GM13977 (cell line): ENCODE results near the gene ALG6.
"Not testable (repeated sequence)": the region's sequence is repeated elsewhere in the genome, so short reads cannot be mapped to it uniquely, and the experiment has no call there.

ENCODE experiments used
- DNase-seq: peaks from one replicate; pipeline ENCODE4 v3.0.0; 2012; ENCODE audit warnings: low spot score
- in situ Hi-C: fragments of 300-500 bp; cut with MboI; formaldehyde crosslinking; loops from one replicate; pipeline ENCODE4 v1.12.0; 2022; ENCODE audit warnings: low sequenced_read_pairs, low pct_unique_long_range_greater_than_20kb, mixed read lengths, inconsistent platforms; ENCODE audit not compliant: unreplicated experiment
- TF ChIP-seq, protein P1 (sequence below): IDR thresholded peaks from 2 replicates; pipeline ENCODE4 v1.5.1; 2012; ENCODE audit warnings: mild to moderate bottlenecking, control low read depth; ENCODE audit not compliant: insufficient read depth; ENCODE audit errors: extremely low read depth, missing control alignments

ALG6 gene

DNA sequence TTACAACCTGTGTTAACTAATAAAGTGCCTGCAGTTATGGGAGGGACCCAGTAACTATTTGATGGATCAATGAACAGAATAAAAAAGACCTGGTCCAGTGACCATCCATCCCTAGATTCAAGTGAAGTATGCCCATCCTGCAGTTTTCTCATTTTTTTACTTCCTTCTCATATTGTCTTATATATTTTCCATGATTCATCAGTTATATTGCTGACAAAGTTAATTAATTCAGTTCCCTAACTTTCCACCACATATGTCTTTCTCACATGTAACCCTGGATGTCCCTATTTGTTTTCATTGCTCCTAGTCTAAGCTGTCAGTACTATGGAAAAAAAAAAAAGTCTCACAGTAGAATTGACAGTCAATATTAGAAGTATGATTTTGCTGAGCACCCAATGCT, 91.3 kb downstream of the ALG6 start:
- DNase-seq = no peak
- in situ Hi-C loops = no loop called here
- TF ChIP-seq, protein P1, sequence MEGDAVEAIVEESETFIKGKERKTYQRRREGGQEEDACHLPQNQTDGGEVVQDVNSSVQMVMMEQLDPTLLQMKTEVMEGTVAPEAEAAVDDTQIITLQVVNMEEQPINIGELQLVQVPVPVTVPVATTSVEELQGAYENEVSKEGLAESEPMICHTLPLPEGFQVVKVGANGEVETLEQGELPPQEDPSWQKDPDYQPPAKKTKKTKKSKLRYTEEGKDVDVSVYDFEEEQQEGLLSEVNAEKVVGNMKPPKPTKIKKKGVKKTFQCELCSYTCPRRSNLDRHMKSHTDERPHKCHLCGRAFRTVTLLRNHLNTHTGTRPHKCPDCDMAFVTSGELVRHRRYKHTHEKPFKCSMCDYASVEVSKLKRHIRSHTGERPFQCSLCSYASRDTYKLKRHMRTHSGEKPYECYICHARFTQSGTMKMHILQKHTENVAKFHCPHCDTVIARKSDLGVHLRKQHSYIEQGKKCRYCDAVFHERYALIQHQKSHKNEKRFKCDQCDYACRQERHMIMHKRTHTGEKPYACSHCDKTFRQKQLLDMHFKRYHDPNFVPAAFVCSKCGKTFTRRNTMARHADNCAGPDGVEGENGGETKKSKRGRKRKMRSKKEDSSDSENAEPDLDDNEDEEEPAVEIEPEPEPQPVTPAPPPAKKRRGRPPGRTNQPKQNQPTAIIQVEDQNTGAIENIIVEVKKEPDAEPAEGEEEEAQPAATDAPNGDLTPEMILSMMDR = no peak

DNA sequence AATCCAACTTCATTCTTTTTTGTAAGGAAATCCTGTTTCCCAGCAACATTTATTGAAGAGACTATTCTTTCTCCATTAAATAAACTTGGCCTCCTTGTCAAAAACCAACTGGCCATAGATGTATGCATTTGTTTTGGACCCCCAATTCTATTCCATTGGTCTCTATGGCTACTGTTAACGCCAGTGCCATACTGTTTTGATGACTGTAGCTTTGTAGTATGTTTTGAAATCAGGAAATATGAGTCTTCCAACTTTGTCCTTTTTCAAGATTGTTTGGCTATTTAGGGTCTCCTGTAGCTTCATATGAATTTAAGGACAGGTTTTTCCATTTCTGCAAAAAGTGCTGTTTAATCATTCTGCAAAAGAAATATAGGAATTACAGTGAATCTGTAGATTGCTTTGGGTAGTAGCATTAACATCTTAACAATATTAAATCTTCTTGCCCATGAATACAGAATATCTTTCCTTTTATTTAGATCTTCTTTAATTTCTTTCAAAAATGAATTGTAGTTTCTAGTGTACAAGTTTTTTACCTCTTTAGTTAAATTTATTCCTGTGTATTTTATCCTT, 94.3 kb downstream of the ALG6 start:
- in situ Hi-C loops = no loop called here
- DNase-seq = no peak
- TF ChIP-seq, protein P1 = no peak

DNA sequence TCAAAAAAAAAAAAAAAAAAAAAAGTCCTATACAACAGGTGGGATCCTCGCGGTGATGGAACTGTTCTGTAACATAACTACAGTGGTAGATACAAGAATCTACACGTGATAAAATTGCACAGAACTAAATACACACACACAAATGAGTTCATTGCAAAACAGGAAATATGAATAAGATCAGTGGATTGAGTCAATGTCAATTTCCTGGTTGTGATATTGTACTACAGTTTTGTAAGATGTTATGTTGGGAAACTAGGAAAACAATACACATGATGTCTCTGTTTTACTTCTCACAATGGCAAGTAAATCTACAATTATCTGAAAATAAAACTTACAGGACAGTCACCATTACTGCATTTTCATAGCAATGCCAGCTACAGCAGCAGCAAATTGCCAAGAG, 95.8 kb downstream of the ALG6 start:
- in situ Hi-C loops = no loop called here
- no peak for DNase-seq
- TF ChIP-seq, protein P1 = no peak

DNA sequence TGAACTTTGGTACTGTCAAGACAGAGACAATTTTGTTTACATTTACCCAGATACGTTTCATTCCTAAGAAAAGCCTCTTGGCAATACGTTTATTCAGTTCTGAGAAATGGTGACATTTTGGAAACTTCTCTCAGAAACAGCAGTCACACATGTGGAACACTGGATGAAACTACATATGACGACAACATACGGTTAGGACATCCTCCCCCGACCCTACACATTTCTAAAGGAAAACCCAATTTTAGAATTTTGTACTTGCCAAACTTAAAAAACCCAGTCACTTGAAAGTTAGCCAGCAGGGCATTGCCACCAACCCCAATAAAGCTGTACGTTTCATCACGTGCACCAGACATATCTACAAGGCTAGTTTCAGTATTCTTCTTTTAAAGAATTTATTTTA, 98.8 kb downstream of the ALG6 start:
- in situ Hi-C loops = no loop called here
- TF ChIP-seq, protein P1 = no peak

DNA sequence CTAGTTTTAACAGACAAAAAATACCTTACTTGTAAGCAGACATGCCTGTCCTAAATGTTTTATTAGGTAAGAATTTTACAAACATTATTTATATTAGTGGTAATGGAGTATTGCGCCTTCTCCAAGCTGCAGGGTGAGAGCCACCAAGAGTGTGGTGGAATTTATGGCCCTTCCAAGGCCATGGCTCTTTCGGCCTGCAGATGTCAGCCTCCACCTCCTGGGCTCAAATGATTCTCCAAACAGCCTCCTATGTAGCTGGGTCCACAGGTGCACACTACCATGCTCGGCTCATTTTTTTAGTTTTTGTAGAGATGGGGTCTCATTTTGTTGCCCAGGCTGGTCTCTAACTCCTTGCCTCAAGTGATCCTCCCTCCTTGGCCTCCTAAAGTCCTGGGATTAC, 99.3 kb downstream of the ALG6 start:
- no peak for DNase-seq
- TF ChIP-seq, protein P1 = no peak
- in situ Hi-C loops = no loop called here

More for the DNA sequence above, 98.8 kb downstream of the ALG6 start:
- DNase-seq = no peak

DNA sequence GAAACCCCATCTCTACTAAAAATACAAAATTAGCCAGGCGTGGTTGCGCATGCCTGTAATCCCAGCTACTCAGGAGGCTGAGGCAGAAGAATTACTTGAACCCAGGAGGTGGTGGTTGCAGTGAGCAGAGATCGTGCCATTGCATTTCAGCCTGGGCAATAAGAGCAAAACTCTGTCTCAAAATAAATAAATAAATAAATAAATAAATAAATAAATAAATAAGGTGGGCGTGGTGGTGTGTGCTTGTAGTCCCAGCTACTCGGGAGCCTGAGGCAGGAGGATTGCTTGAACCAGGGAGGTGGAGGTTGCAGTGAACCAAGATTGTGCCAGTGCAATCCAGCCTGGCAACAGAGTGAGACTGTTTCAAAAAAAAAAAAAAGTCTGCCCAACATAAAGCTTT, 101.3 kb downstream of the ALG6 start:
- in situ Hi-C loops, DNase-seq: not testable (repeated sequence)

DNA sequence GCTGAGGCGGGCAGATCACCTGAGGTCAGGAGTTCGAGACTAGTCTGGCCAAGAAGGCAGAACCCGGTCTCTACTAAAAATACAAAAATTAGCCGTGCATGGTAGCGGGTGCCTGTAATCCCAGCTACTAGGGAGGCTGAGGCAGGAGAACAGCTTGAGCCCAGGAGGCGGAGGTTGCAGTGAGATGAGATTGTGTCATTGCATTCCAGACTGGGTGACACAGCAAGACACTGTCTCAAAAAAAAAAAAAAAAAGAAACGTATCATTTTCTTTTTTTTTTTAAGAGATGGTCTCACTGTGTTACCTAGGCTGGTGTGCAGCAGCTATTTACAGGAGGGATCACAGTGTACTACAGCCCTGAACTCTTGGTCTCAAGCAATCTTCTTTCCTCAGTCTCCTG, 108.3 kb downstream of the ALG6 start:
- no peak for DNase-seq
- in situ Hi-C loops = no loop called here
- TF ChIP-seq, protein P1 = no peak
